ENCODE results near the gene WSCD1. TPM values are rescaled to one million over a fixed set of nuclear protein-coding genes. Genes with fewer than 3 reads are reported as not detected.

The WSCD1 gene
- total RNA-seq, 1 experiment from 2014 or later: 57.0 TPM

DNA sequence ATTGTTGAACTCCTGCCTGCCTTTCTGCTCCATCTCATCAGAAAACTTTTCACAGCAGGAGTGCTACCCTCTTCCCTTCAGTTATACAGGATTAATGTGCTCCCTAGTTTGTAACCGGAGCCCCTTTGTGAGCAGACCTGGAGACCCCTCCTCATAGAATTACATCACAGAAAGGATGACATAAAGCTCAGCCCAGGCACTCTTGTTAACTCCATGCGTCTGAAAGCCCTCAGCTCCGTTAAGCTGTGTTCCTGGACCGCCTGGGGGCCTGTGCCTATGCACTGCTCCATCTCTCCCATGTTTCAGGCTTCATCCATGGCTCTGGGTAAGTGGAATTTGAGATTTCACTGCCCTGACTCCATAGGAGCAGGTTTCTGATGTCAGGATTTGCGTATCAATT, 7.6 kb downstream of the WSCD1 start:
- TF ChIP-seq EZH2 (IDR thresholded peaks at IDR 0.05; ENCODE audit: low read length, unreplicated experiment) (no peak), EZH2phosphoT487 (IDR thresholded peaks at IDR 0.05; ENCODE audit: borderline replicate concordance, low read length) (no peak)
- TF ChIP-seq, protein P1, sequence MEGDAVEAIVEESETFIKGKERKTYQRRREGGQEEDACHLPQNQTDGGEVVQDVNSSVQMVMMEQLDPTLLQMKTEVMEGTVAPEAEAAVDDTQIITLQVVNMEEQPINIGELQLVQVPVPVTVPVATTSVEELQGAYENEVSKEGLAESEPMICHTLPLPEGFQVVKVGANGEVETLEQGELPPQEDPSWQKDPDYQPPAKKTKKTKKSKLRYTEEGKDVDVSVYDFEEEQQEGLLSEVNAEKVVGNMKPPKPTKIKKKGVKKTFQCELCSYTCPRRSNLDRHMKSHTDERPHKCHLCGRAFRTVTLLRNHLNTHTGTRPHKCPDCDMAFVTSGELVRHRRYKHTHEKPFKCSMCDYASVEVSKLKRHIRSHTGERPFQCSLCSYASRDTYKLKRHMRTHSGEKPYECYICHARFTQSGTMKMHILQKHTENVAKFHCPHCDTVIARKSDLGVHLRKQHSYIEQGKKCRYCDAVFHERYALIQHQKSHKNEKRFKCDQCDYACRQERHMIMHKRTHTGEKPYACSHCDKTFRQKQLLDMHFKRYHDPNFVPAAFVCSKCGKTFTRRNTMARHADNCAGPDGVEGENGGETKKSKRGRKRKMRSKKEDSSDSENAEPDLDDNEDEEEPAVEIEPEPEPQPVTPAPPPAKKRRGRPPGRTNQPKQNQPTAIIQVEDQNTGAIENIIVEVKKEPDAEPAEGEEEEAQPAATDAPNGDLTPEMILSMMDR (conservative IDR thresholded peaks at IDR 0.05; ENCODE audit: low read depth, low read length): no peak
- intact Hi-C loops (cut with micrococcal nuclease): no loop called here

DNA sequence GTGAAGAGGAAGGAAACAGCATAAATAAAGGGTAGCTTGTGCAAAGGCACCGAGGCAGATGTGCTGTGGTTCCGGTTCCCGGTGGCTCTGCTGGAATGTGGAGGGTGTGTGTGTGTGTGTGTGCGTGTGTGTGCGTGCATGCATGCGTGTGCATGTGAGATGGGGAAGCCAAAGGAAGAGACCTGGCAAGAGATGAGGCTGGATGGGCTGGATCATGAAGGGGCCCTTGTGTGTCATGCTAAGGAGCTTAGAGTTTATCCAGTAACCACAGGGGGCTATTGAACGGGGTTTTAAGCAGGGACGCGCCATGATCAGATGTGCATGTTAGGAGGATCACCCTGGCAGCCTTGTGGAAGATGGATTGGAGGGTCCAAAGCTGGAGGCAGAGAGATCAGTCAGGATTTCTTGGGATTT, 8.3 kb downstream of the WSCD1 start:
- no peak overlapping the region for H3K9ac ChIP-seq (ENCODE audit: low read length)
- BruUV-seq (replicated peaks): no TSS peak

More for the DNA sequence above, 7.6 kb downstream of the WSCD1 start:
- H3K9ac ChIP-seq (ENCODE audit: low read length): no peak overlapping the region
- H3K9me2 ChIP-seq (replicated peaks; ENCODE audit: low read length): no peaks in the 10 kb centered on the region
- H3K27me3 ChIP-seq (ENCODE audit: low read length): no peaks in the 10 kb centered on the region
- H3F3A ChIP-seq (ENCODE audit: low read length, unreplicated experiment): no peaks in the 10 kb centered on the region
- peaks cover 7% of the 10 kb centered on the region; the same call in 1 of the 2 replicates for H3K36me3 ChIP-seq (ENCODE audit: low read depth, low read length)
- H3K4me1 ChIP-seq (ENCODE audit: insufficient read depth, low read length): no peaks in the 10 kb centered on the region
- H3K27ac ChIP-seq (ENCODE audit: low read length): no peak overlapping the region
- POLR2A ChIA-PET (ENCODE audit: unreplicated experiment): no interaction called here
- BruUV-seq (replicated peaks): no TSS peak
- no peak overlapping the region for H3K4me2 ChIP-seq (ENCODE audit: low read length)
- H3K79me2 ChIP-seq (ENCODE audit: low read length): peaks cover 42% of the 10 kb centered on the region
- no peak overlapping the region for H2AFZ ChIP-seq (ENCODE audit: low read length)
- no peaks in the 10 kb centered on the region; the same call in 1 of the 2 replicates for H4K20me1 ChIP-seq (ENCODE audit: low read length)
- no peak for ATAC-seq
- H3K9me3 ChIP-seq (ENCODE audit: low read length): no peaks in the 10 kb centered on the region
- CTCF ChIA-PET: no interaction called here
- H3K4me3 ChIP-seq (ENCODE audit: low read length): no peak overlapping the region
- no peak for DNase-seq

More for the DNA sequence above, 8.3 kb downstream of the WSCD1 start:
- ChIA-PET CTCF (no interaction called here), POLR2A (ENCODE audit: unreplicated experiment) (no interaction called here)
- no peak for TF ChIP-seq EZH2phosphoT487 (IDR thresholded peaks at IDR 0.05; ENCODE audit: borderline replicate concordance, low read length)
- no peak for TF ChIP-seq EZH2 (IDR thresholded peaks at IDR 0.05; ENCODE audit: low read length, unreplicated experiment)
- TF ChIP-seq, protein P1 (conservative IDR thresholded peaks at IDR 0.05; ENCODE audit: low read depth, low read length): no peak
- Histone ChIP-seq H3F3A (ENCODE audit: low read length, unreplicated experiment) (no peaks in the 10 kb centered on the region), H3K27ac (ENCODE audit: low read length) (no peak overlapping the region), H4K20me1 (ENCODE audit: low read length) (no peaks in the 10 kb centered on the region), H3K9me3 (ENCODE audit: low read length) (no peaks in the 10 kb centered on the region), H3K9me2 (replicated peaks; ENCODE audit: low read length) (no peaks in the 10 kb centered on the region), H3K4me1 (ENCODE audit: insufficient read depth, low read length) (no peaks in the 10 kb centered on the region), H3K79me2 (ENCODE audit: low read length) (peaks cover 35% of the 10 kb centered on the region), H3K36me3 (ENCODE audit: low read depth, low read length) (peaks cover 7% of the 10 kb centered on the region; the same call in 1 of the 2 replicates), H3K4me2 (ENCODE audit: low read length) (no peak overlapping the region), H3K4me3 (ENCODE audit: low read length) (no peak overlapping the region), H3K27me3 (ENCODE audit: low read length) (no peaks in the 10 kb centered on the region), H2AFZ (ENCODE audit: low read length) (no peak overlapping the region)
- DNase-seq (no peak), ATAC-seq (no peak)
- intact Hi-C loops (cut with micrococcal nuclease): no loop called here
